ENCODE results near the gene AGPAT2.

Gene AGPAT2

GRCh38 chr9:136700959-136701667 is 13.9 kb upstream of the AGPAT2 start:
- DNase-seq: peak; percentile 60

- no peak for DNase-seq
Measured at GRCh38 chr9:136700304-136700703, 13.0 kb upstream of the AGPAT2 start.

- DNase-seq: no peak
Measured at GRCh38 chr9:136698635-136699246, 11.5 kb upstream of the AGPAT2 start.

GRCh38 chr9:136697821-136698526 is 10.7 kb upstream of the AGPAT2 start:
- DNase-seq: no peak

GRCh38 chr9:136697146-136697820 is 10.0 kb upstream of the AGPAT2 start:
- no peak for DNase-seq

GRCh38 chr9:136696502-136696901 is 9.2 kb upstream of the AGPAT2 start:
- no peak for DNase-seq

- no peak for DNase-seq
Measured at GRCh38 chr9:136695955-136696354, 8.7 kb upstream of the AGPAT2 start.

- DNase-seq: no peak
Measured at GRCh38 chr9:136695435-136695895, 8.2 kb upstream of the AGPAT2 start.

GRCh38 chr9:136694872-136695247 is 7.6 kb upstream of the AGPAT2 start:
- DNase-seq: no peak

GRCh38 chr9:136694163-136694871 is 7.1 kb upstream of the AGPAT2 start:
- no peak for DNase-seq

- no peak for DNase-seq
Measured at GRCh38 chr9:136693490-136694162, 6.4 kb upstream of the AGPAT2 start.

GRCh38 chr9:136693135-136693489 is 5.9 kb upstream of the AGPAT2 start:
- no peak for DNase-seq

GRCh38 chr9:136692185-136693134 is 5.2 kb upstream of the AGPAT2 start:
- no peak for DNase-seq

GRCh38 chr9:136691316-136692184 is 4.3 kb upstream of the AGPAT2 start:
- no peak for DNase-seq

- DNase-seq: no peak
Measured at GRCh38 chr9:136690806-136691261, 3.6 kb upstream of the AGPAT2 start.

- DNase-seq: no peak
Measured at GRCh38 chr9:136690104-136690805, 3.0 kb upstream of the AGPAT2 start.

- DNase-seq: no peak
Measured at GRCh38 chr9:136689108-136689460, 1.8 kb upstream of the AGPAT2 start.

GRCh38 chr9:136688274-136689107 is 1.2 kb upstream of the AGPAT2 start:
- no peak for DNase-seq

All from CD4-positive, alpha-beta T cell treated with Interleukin-21 for 1 hour (primary cell).